K562 (cell line): Measurements from ENCODE around the gene ZNF689. TPM values are rescaled to one million over a fixed set of nuclear protein-coding genes. Genes with fewer than 3 reads are reported as not detected.

ENCODE experiments used
- FOSL1 ChIP-seq: fragments of 200-800 bp; sonication (Bioruptor generic); conservative IDR thresholded peaks from 2 replicates; pipeline ENCODE4 v1.6.1; 2016; ENCODE audit warnings: missing genetic modification characterization, missing compliant biosample characterization
- FOXP1 ChIP-seq: sonication (generic); formaldehyde crosslinking; IDR thresholded peaks from 2 replicates; pipeline ENCODE4 v1.8.0; 2022; ENCODE audit warnings: mild to moderate bottlenecking, missing genetic modification reagents
- KAT7 ChIP-seq: sonication (generic); formaldehyde crosslinking; IDR thresholded peaks from 2 replicates; pipeline ENCODE4 v1.8.0; 2022; ENCODE audit warnings: missing genetic modification reagents, mild to moderate bottlenecking, borderline replicate concordance
- KLF10 ChIP-seq: fragments of 250-450 bp; sonication (Bioruptor Pico); IDR thresholded peaks from 2 replicates; pipeline ENCODE4 v1.6.1; 2021; ENCODE audit warnings: matching md5 sums
- MCM2 ChIP-seq: fragments of 450-650 bp; IDR thresholded peaks from 2 replicates; pipeline ENCODE4 v1.6.1; 2017; ENCODE audit warnings: low read depth, mild to moderate bottlenecking
- NFXL1 ChIP-seq: fragments of 450-650 bp; formaldehyde crosslinking; IDR thresholded peaks from 2 replicates; pipeline ENCODE4 v1.4.0; 2021; ENCODE audit warnings: mild to moderate bottlenecking
- PRMT5 ChIP-seq: sonication (generic); formaldehyde crosslinking; IDR thresholded peaks from 2 replicates; pipeline ENCODE4 v1.5.0; 2020; ENCODE audit warnings: missing genetic modification reagents
- RBM34 ChIP-seq: fragments of 200-400 bp; formaldehyde crosslinking; IDR thresholded peaks from 2 replicates; pipeline ENCODE4 v1.6.1; 2018; ENCODE audit warnings: low read length, borderline replicate concordance; ENCODE audit not compliant: insufficient read depth
- SAP30 ChIP-seq: fragments of 200-600 bp; sonication (generic); IDR thresholded peaks from 2 replicates; pipeline ENCODE4 v1.6.1; 2012; ENCODE audit warnings: borderline replicate concordance, low read depth, mild to moderate bottlenecking, moderate library complexity, low read length, control low read depth, inconsistent platforms; ENCODE audit not compliant: insufficient read depth, poor library complexity, severe bottlenecking
- U2AF2 ChIP-seq: fragments of 200-400 bp; formaldehyde crosslinking; optimal IDR thresholded peaks from 2 replicates; pipeline ENCODE3; 2017; ENCODE audit warnings: low read depth, mild to moderate bottlenecking, low read length
- ZNF12 ChIP-seq: sonication (generic); formaldehyde crosslinking; IDR thresholded peaks from 2 replicates; pipeline ENCODE4 v1.4.0; 2020; ENCODE audit warnings: mild to moderate bottlenecking, missing genetic modification reagents
- ZNF263 ChIP-seq: sonication (generic); formaldehyde crosslinking; IDR thresholded peaks from 2 replicates; pipeline ENCODE4 v1.8.0; 2022; ENCODE audit warnings: mild to moderate bottlenecking, missing genetic modification reagents, borderline replicate concordance
- ZNF274 ChIP-seq: IDR thresholded peaks from 2 replicates; pipeline ENCODE4 v1.6.1; 2011; ENCODE audit warnings: low read depth, mild to moderate bottlenecking, low read length, moderate library complexity, borderline replicate concordance
- ZNF384 ChIP-seq: IDR thresholded peaks from 2 replicates; pipeline ENCODE4 v1.6.1; 2012; ENCODE audit warnings: low read depth, low read length, improper control_type of control experiment
- ZNF436 ChIP-seq: fragments of 250-450, 450-650 bp; sonication (Bioruptor Pico); formaldehyde crosslinking; IDR thresholded peaks from 2 replicates; pipeline ENCODE4 v1.7.0; 2020; ENCODE audit warnings: mild to moderate bottlenecking
- ZNF75A ChIP-seq: fragments of 450-650 bp; formaldehyde crosslinking; IDR thresholded peaks from 2 replicates; pipeline ENCODE4 v1.4.0; 2020; ENCODE audit warnings: mild to moderate bottlenecking
- ZNF780A ChIP-seq: fragments of 250-450 bp; sonication (Bioruptor Pico); IDR thresholded peaks from 2 replicates; pipeline ENCODE4 v1.5.0; 2021; ENCODE audit warnings: mild to moderate bottlenecking
- polyA plus RNA-seq, 8 experiments: library from polyadenylated mRNA; depleted of rRNA in 4 of 8; stranded (reverse) in 5 of 8; unstranded in 3 of 8; fragments of >200 nt; fragmentation: Nextera tagmentation in 2 of 8; fragmentation: Illumina TruSeq in 1 of 8; extraction: Ambion mirVana in 2 of 8; extraction: Trizol in 1 of 8; gene quantifications; 2 replicates each; pipeline versions ENCODE4 v1.2.1 to v1.2.3, GENCODE V29; 2011 to 2014; ENCODE audit warnings: inconsistent platforms in 1 of 8, missing spikeins in 1 of 8
- total RNA-seq, 7 experiments: library from RNA; depleted of rRNA in 6 of 7; stranded (reverse); fragments of >200 nt in 6 of 7; fragmentation: Illumina TruSeq in 2 of 7; extraction: Trizol in 2 of 7; gene quantifications; 2 replicates each; pipeline versions ENCODE4 v1.2.1 to v1.2.3, GENCODE V29; 2011 to 2021; ENCODE audit warnings: low replicate concordance in 1 of 7
- TF ChIP-seq, protein P1 (sequence below), 2 experiments: fragments of 450-650 bp; IDR thresholded peaks; 2 replicates each; pipeline ENCODE4 v1.6.1; 2016; ENCODE audit warnings: mild to moderate bottlenecking in 2 of 2, borderline replicate concordance in 1 of 2, low read depth in 1 of 2, moderate library complexity in 1 of 2
- TF ChIP-seq, protein P2 (sequence below): sonication (generic); formaldehyde crosslinking; IDR thresholded peaks from 2 replicates; pipeline ENCODE4 v1.8.1; 2023; ENCODE audit warnings: mild to moderate bottlenecking, missing genetic modification reagents, moderate library complexity

Gene ZNF689
- total and polyA plus RNA-seq, 9 of the 15 experiments (the other 6 are each of a cell fraction or from before 2014, with no cell fraction given): 5.4 to 15.4 (median 10.8) TPM

- TF ChIP-seq, protein P1, sequence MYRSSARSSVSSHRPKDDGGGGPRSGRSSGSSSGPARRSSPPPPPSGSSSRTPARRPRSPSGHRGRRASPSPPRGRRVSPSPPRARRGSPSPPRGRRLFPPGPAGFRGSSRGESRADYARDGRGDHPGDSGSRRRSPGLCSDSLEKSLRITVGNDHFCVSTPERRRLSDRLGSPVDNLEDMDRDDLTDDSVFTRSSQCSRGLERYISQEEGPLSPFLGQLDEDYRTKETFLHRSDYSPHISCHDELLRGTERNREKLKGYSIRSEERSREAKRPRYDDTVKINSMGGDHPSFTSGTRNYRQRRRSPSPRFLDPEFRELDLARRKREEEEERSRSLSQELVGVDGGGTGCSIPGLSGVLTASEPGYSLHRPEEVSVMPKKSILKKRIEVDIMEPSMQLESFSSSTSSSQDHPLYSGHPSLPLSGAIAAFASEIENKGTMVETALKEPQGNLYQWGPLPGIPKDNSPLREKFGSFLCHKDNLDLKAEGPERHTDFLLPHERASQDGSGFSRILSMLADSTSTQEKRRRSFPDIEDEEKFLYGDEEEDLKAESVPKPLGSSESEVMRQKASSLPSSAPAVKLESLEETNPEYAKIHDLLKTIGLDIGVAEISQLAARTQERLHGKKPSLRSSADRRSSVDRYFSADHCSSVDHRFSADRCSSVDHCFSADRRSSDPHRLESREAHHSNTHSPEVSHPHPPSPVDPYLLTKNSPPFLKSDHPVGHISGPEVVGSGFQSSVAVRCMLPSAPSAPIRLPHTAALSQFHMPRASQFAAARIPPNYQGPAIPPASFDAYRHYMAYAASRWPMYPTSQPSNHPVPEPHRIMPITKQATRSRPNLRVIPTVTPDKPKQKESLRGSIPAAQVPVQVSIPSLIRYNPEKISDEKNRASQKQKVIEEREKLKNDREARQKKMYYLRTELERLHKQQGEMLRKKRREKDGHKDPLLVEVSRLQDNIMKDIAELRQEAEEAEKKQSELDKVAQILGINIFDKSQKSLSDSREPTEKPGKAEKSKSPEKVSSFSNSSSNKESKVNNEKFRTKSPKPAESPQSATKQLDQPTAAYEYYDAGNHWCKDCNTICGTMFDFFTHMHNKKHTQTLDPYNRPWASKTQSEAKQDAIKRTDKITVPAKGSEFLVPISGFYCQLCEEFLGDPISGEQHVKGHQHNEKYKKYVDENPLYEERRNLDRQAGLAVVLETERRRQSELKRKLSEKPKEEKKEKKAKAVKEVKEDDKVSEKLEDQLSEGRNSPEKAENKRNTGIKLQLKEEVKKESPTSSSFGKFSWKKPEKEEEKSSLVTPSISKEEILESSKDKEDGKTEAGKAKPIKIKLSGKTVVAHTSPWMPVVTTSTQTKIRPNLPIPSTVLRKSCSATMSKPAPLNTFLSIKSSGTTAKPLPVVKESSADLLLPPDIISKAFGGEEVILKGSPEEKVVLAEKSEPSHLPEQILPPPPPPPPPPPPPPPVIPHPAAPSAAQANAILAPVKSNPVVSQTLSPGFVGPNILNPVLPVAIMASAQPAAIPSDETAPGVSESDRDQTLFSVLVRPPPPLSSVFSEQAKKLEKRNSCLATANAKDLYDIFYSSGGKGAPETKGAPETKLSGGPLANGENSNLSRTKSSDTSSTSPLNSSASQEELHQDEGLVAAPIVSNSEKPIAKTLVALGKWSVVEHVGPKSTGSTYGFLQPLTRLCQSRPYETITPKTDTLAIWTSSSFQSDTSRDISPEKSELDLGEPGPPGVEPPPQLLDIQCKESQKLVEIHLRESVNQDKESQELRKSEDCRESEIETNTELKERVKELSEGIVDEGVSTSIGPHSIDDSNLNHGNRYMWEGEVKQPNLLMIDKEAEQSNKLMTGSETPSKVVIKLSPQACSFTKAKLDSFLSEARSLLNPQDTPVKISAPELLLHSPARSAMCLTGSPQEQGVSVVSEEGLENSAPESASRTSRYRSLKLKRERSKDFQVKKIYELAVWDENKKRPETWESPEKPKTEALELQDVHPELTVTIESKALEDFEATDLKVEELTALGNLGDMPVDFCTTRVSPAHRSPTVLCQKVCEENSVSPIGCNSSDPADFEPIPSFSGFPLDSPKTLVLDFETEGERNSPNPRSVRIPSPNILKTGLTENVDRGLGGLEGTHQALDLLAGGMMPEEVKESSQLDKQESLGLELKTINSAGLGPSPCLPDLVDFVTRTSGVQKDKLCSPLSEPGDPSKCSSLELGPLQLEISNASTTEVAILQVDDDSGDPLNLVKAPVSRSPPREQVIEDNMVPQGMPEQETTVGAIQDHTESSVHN (IDR thresholded peaks at IDR 0.05; ENCODE audit: borderline replicate concordance in 1 of 2, low read depth in 1 of 2): no peak
- TF ChIP-seq ZNF274: no peak
- TF ChIP-seq SAP30: peak; percentile 98
- TF ChIP-seq PRMT5 (CRISPR knock-in tag): no peak
- no peak for TF ChIP-seq ZNF75A (CRISPR knock-in tag)
- no peak for TF ChIP-seq ZNF436 (CRISPR knock-in tag)
- no peak for TF ChIP-seq NFXL1 (CRISPR knock-in tag)
- TF ChIP-seq U2AF2: no peak
- no peak for TF ChIP-seq KLF10 (CRISPR knock-in tag)
- TF ChIP-seq RBM34: no peak
- no peak for TF ChIP-seq MCM2
- no peak for TF ChIP-seq FOXP1
- no peak for TF ChIP-seq ZNF384
- TF ChIP-seq KAT7: peak; percentile 28; the same call in 1 of the 2 replicates
- TF ChIP-seq, protein P2, sequence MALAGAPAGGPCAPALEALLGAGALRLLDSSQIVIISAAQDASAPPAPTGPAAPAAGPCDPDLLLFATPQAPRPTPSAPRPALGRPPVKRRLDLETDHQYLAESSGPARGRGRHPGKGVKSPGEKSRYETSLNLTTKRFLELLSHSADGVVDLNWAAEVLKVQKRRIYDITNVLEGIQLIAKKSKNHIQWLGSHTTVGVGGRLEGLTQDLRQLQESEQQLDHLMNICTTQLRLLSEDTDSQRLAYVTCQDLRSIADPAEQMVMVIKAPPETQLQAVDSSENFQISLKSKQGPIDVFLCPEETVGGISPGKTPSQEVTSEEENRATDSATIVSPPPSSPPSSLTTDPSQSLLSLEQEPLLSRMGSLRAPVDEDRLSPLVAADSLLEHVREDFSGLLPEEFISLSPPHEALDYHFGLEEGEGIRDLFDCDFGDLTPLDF: peak; percentile 34; the same call in 1 of the 2 replicates
- no peak for TF ChIP-seq ZNF780A (CRISPR knock-in tag)
- peak; percentile 63 for TF ChIP-seq ZNF263 (CRISPR knock-in tag)
- TF ChIP-seq ZNF12 (CRISPR knock-in tag): no peak
- no peak for TF ChIP-seq FOSL1 (tag)
These were observed 38.5 kb downstream of the ZNF689 start, which contains the start of gene ZNF688 (continued) for GRCh38 chr16:30571445-30572322.
